HG02610 (cell line): ENCODE measurements around the gene RAB44.

Source experiments
- ATAC-seq: cut with Tn5 transposase; IDR thresholded peaks from one replicate; pipeline ENCODE4 v1.9.1; 2021; ENCODE audit warnings: mild to moderate bottlenecking, moderate library complexity; ENCODE audit not compliant: unreplicated experiment

Gene RAB44

DNA sequence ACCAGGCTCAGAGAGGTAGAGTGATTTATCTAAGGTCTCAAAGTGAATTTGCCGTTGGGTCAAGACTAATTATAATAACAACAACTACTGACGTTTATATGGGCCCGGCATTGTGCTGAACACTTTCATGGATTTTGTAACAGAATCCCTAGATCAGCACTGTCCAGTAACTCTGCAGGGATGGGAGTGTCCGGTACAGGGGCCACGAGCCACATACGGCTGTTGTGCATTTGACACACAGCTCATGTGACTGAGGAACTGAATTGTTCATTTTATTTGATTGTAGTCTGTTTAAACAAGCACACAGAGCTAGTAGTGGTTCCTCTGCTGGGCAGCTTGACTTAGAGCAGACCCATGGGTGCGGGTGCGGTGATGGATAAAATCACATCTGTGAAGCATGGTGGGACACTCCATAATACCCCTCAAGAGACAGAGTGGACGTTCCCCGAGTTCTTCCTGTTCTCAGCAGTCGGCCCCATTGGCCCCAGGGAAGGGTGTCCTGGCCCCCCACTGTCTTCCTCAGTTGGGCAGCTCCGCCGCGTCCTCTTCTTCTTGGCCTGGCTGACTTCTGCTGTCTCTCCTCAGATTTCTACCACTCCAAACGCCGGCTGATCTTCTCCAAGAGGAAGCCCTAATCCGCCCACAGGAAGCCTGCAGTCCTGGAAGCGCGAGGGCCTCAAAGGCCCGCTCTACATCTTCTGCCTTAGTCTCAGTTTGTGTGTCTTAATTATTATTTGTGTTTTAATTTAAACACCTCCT, 12.3 kb upstream of the RAB44 start:
- ATAC-seq = no peak

DNA sequence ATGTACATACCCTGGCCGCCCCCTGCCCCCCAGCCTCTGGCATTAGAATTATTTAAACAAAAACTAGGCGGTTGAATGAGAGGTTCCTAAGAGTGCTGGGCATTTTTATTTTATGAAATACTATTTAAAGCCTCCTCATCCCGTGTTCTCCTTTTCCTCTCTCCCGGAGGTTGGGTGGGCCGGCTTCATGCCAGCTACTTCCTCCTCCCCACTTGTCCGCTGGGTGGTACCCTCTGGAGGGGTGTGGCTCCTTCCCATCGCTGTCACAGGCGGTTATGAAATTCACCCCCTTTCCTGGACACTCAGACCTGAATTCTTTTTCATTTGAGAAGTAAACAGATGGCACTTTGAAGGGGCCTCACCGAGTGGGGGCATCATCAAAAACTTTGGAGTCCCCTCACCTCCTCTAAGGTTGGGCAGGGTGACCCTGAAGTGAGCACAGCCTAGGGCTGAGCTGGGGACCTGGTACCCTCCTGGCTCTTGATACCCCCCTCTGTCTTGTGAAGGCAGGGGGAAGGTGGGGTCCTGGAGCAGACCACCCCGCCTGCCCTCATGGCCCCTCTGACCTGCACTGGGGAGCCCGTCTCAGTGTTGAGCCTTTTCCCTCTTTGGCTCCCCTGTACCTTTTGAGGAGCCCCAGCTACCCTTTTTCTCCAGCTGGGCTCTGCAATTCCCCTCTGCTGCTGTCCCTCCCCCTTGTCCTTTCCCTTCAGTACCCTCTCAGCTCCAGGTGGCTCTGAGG, 11.5 kb upstream of the RAB44 start:
- ATAC-seq = no peak

DNA sequence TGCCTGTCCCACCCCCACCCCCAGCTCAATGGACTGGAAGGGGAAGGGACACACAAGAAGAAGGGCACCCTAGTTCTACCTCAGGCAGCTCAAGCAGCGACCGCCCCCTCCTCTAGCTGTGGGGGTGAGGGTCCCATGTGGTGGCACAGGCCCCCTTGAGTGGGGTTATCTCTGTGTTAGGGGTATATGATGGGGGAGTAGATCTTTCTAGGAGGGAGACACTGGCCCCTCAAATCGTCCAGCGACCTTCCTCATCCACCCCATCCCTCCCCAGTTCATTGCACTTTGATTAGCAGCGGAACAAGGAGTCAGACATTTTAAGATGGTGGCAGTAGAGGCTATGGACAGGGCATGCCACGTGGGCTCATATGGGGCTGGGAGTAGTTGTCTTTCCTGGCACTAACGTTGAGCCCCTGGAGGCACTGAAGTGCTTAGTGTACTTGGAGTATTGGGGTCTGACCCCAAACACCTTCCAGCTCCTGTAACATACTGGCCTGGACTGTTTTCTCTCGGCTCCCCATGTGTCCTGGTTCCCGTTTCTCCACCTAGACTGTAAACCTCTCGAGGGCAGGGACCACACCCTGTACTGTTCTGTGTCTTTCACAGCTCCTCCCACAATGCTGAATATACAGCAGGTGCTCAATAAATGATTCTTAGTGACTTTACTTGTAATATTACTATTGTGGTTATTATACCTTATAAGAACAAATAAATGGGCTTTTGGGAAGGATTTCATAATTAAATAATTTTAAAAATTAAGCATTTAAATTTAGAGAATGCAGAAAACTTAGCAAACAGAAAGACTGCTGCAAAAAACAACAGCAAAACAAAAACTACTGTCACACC, 10.7 kb upstream of the RAB44 start:
- ATAC-seq = no peak

DNA sequence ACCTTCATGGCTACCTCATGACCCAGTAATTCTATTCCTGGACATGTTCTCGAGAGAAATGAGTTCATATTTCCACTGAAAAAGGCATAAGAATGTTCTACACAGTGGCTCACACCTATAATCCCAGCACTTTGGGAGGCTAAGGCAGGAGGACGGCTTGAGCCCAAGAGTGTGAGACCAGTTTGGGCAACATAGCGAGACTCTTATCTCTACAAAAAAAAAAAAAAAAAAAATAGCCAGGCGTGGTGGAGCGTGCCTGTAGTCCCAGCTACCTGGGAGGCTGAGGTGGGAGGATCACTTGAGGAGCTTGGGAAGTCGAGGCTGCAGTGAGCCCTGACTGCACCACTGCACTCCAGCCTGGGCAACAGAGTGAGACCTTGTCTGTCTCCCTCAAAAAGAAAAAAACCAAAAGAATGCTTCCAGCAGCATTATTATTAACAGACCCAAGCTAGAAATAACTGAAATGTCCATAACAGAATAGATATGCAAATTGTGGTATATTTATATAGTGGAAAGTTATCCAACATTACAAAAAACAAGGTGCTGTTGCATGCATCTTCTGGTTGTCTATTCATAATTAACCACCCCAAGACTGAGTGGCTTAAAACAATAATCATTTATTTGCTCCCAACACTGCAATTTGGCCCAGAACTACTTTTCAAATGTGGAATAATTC, 9.4 kb upstream of the RAB44 start:
- ATAC-seq = no peak

DNA sequence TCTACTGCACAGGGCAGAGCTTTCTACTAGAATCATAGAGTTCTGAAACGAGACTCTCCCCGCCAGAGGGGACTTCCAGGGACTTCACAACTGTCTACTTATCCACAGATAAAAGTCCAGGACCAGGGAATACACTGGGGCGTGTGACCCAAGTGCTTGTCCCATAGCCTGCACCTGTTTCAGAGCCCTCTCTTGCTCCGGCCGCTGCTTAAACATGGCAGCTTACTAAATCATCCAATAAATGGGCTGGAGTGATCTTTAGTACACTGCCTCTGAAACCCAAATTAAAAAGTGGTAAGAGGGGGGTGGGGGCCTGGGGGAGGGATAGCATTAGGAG, 8.9 kb upstream of the RAB44 start:
- no peak for ATAC-seq

DNA sequence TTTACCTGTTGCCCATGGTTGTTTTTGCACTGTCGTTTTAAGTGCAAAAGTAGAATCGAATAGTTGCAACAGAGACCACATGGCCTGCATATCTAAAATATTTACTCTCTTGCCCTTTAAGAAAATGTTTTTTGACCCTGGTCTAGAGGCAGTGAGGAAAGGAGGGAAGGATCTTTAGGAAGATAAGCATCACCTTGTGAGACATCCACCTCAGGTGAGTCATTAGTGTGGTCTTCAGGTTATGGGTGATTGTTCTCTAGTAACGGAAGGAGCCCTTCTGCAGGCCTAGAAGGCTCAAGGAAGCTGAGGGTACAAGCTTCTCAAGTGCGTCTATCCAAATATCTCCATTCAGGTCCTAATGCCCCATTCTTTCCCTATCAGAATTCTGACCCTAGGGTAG, 6.6 kb upstream of the RAB44 start:
- ATAC-seq = no peak

DNA sequence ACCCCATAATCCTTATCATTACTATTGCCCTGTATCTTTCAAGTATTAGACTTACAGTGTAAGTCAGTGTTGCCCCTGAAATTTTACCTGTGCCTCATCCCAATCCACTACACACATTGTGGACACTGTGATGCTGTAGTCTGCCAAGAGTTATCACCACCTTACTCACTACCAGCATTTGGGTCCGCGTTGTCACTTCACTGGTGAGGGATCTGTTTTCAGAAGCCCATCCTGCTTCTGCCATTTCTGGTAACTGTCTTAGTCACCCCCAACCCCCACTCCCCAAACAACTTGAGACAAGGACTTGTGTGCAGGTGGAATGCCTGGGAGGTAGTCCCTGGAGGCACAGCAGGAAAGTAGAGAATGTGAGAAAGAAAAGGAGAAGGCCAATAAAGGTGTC, 6.0 kb upstream of the RAB44 start:
- ATAC-seq = no peak

DNA sequence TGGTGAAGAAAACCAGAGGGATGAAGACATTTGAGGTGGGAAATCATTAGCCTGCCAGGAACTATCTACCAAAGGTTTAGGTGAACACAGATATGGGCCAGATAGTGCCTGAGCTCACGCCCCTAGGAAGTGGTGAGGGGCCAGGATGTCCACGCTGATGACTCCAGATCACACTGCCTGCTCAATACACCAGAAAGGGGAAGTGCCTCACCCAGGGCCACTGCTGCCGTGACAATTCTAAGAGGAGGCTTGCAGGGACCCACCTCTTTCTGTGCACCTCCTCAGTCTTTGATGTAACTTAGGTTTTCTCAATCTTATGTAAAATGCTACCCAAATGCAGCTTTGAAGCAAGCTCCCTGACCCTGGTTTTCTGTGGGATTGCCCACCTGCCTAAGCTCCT, 5.4 kb upstream of the RAB44 start:
- peak; percentile 52 for ATAC-seq

DNA sequence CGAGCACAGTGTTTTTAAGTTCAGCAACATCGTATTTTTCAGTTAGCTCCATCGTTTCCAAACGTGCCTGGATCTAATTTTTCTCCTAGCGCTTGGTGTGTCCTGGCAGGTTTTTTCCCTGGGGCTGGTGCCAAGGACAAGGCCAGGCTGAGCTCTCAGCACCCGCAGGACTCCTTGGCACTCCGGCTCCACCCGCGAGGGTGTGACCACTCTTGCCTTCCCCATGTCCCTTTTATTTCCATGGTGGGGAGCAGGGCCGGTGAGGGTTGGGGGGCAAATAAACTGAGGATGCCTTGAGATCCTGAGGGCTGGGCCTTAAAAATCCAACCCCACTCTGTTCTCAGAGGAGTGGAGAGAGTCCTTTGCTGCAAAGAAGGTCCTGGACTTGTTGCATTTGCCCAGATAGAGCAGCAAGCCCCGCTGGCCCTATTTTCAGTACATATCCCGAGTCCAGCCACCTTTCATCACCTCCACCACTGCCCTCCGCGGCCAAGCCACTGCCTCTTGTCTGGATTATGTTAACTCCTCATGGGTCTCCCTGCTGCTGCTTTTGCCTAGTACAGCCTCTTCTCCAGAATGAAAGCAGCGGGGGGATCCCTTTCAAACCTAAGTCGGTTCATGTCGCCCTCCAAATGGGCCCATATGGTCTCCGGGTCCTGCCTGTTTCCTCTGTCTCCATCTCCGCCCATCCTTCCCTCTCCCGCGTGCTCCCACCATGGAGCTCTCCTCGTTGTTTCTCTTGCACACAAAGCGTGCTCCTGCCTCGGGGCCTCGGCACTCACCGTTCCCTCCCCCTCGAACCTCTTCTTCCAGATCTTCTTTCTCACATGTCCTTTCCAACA, 4.5 kb upstream of the RAB44 start:
- ATAC-seq = no peak

DNA sequence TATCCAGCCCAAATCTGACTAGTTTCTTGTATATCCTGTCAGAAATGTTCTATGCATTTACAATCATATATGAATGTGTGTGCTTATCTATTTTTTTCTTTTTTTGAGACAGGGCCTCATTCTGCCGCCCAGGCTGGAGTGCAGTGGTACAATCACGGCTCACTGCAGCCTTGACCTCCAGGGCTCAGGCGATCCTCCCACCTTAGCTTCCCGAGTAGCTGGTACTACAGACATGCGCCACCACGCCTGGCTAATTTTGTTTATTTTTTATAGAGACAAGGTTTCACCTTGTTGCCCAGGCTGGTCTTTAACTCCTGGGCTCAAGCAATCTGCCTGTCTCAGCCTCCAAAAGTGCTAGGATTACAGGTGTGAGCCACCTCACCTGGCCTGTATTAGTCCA, 3.0 kb upstream of the RAB44 start:
- no peak for ATAC-seq

DNA sequence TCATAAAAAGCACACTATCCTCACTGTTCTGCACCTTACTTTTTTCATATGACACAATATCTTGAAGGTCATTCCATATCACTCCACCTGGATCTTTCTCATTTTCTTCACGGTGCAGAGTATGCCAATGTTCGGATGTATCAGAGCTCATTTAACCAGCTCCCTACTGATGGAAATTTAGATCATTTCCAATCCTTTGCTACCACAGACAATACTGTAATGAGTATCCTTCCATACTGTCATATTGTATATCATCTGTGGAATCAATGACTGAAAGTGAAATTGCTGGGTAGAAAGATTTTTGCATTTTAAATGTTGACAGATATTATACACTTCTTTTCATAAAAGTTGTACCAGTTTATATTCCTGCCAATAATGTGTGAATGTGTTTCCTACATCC, 2.2 kb upstream of the RAB44 start:
- no peak for ATAC-seq

DNA sequence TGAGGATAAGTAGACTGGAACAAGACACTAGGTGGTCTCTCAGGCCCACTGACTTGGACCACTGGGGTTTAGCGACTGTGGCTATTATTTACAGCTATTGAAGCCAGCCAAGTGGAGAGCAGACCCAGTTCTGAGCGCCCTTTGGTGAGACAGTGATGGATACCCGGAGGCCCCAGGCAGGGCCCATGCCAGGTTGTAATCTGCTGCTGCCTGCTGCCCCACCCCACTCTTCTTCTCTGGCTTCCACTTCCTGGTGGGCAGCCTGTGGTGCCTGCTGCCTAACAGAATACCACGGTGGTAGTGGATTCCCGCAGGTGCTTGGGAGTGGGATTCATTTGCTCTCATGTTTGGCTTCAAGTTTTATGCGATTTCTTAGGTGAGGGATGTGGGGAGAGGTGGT, 570 bp downstream of the RAB44 start:
- no peak for ATAC-seq

DNA sequence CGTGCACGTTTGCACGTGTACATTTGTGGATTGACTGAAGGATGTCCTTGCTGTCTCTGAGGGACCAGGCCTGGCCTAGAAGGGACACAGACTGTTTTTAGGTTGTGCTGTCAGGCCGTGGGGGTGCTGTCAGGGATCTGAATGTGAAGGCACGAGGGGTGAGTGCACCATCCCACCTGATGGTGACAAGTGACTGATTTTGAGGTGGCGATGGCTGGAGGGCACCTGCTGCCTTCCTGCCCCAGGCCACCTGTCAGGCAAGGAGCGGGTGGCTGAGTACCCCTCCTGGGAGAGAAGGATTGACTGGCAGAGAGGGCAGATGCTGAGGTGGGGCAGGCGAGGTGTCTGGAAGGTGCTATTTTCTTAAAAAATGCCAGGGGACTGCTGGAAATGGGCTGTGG, 1.2 kb downstream of the RAB44 start:
- no peak for ATAC-seq

DNA sequence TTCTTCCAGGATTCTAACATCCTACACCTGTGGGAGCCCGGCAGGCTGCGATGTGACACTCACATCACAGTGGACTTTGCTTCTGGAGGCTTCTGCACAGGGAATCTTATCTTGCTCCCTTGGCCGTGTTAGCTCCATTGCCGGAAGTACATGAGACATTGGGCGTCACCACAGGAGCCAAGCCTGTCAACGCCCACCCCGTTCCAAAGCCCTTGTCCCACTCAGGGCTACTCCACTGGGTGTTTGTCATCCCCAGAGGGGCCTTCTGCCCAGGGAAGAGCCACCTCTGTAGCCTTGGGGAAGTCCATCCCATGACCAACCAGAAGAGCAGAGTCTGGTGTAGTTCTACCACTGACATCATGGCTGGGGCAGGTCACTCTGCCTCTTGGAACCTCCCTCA, 1.7 kb downstream of the RAB44 start:
- ATAC-seq = no peak

DNA sequence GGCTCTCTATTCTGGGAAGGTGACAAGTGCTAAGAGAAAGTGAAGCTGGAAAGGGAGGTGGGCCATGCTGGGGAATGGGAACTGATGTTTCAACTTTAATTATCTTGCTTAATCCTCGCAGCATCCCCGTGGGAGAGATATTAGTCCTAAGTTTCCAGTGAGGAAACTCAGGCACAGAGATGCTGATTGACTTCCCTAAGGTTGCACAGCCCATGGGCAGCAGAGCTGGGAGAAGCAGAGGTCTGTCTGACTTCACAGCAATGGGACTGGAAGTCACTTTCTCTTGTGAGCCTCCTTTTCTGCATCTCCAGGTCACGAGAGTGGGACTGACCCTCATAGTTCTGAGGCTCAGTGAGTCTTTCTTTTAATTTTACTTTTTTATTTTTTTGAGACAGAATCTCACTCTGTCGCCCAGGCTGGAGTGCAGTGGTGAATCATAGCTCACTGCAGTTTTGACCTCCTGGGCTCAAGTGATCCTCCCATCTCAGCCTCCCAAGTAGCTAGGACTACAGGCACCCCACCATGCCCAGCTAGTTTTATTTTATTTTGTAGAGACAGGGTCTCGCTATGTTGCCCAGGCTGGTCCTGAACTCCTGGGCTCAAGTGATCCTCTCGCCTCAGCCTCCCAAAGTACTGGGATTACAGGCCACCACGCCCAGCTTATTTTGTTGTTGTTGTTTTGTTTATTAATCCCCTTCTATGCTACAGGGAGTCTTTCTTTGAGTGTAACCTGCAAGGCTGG, 2.6 kb downstream of the RAB44 start:
- no peak for ATAC-seq

DNA sequence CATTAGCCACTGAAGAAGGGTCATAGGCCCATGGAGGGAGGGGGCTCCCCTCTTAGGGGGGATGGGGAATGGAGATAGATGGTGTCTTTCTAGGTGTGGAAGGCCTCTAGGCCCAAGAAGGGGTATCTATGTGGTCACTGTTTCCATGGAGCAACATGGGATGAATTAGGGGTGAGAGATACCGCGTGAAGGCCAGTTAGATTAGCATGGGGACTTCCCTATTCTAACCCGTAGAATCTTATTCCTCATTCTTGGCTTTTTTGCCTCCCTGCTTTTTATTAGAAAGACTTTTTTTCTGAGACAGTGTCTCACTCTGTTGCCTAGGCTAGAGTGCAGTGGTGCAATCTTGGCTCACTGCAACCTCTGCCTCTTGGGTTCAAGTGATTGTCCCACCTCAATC, 3.2 kb downstream of the RAB44 start:
- no peak for ATAC-seq

DNA sequence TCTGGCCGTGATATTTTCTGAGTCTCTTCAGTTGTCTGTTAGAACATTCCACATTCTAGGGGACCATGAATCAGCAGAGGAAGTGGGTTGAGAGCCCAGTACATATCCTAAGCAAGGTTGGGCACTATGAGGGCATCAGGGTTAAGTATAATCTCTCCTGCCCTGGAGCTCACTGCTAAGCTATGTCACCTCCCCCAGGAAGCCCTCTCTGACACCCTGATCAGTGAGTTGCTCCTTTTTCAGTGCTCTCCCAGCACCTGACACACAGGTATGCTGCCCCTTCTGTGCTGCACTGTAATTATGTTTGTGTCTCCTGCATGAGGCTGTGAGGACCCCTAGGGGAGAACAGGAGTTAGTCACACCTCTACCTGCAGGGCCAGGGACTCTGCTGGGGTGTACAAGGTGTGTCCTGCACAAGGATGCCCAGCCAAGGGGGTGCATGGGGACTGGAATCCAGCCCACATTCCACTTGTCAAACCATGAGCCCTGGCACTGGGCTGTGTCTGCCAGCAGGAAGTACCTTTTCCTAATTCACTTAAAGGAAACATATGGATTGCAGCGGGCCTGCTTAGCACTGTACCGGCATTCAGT, 3.9 kb downstream of the RAB44 start:
- ATAC-seq = no peak

DNA sequence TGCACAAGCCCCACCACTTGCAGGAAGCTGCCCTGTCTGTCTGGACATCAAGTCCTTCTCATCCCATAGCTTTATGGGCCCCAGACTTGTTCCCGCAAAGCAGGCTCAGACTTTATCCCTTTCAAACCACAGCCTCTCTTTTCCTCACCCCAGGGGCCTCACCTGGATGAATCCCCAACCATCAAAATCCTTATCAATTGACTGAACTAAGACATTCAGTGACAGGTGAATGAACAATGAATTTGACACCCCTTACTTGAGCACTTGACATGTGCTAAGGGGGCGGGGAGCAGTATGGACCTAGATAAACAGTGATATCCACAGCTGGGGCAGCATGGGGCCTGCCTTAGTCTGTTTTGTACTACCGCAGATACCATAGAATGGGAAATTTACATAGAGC, 5.0 kb downstream of the RAB44 start:
- no peak for ATAC-seq

DNA sequence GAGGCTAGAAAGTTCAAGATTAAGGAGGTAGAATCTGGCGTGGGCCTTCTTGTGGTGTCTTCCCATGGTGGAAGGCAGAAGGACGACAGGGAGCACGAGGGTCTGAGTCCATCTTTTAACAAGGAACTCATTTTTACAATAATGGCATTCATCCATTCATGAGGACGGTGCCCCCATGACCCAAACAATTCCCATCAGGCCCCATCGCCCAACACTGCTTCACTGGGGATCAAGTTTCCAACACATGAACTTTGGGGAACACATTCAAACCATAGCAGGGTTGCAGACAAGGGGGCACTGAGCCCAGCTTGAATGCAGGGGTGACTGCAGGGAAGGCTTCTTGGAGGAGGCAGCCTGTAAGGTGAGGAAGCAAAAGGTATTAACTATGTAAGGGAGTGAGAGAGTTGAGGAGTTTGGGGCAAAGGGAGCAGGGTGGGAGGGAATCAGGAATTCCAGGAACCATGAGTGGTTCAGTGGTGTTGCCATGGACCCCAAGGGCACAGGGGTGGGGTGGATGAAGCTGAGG, 5.5 kb downstream of the RAB44 start:
- no peak for ATAC-seq
